H1 (cell line): Measurements from ENCODE around the gene PRKRIP1. TPM values are rescaled to one million over a fixed set of nuclear protein-coding genes. Genes with fewer than 3 reads are reported as not detected.
A peak's percentile ranks its signal among the peaks of the same experiment; 100 is the strongest.

Experiments used
- CTCF ChIA-PET: fragments of 300-600 bp; sonication (Branson Sonifier 250); formaldehyde crosslinking; loops from one replicate; lab custom pipeline; 2021; ENCODE audit not compliant: partially characterized antibody; lab: Charles Lee
- POLR2A ChIA-PET: fragments of 300-600 bp; sonication (Branson Sonifier 250); formaldehyde crosslinking; loops from one replicate; lab custom pipeline; 2021; ENCODE audit warnings: inconsistent platforms; ENCODE audit not compliant: partially characterized antibody; lab: Charles Lee
- DNase-seq, 2 experiments: peaks; one replicate each; pipeline versions ENCODE4 v3.0.0 to v3.0.0-alpha.2; 2010 to 2022; ENCODE audit warnings: low spot score in 2 of 2, low read depth in 1 of 2, mixed read lengths in 1 of 2
- FAIRE-seq: peaks from 2 replicates; lab custom pipeline; 2011; peaks lifted over from hg19 to GRCh38; lab: Jason Lieb, UNC
- H2AFZ ChIP-seq: 2 replicates; pipeline ENCODE4 v1.8.1; 2012; ENCODE audit warnings: low read length, inconsistent platforms
- H2AK5ac ChIP-seq: 2 replicates; pipeline ENCODE4 v1.6.1; 2013; ENCODE audit warnings: low read depth, low read length
- H2BK120ac ChIP-seq: replicated peaks from 2 replicates; pipeline ENCODE3; 2013; ENCODE audit warnings: low read depth, low read length, inconsistent platforms
- H2BK12ac ChIP-seq: 2 replicates; pipeline ENCODE4 v1.6.1; 2013; ENCODE audit warnings: low read depth, low read length
- H2BK15ac ChIP-seq: 2 replicates; pipeline ENCODE4 v1.6.1; 2013; ENCODE audit warnings: low read length
- H2BK20ac ChIP-seq: 2 replicates; pipeline ENCODE4 v1.6.1; 2013; ENCODE audit warnings: low read length
- H2BK5ac ChIP-seq: 2 replicates; pipeline ENCODE4 v1.6.1; 2013; ENCODE audit warnings: low read depth, low read length
- H3K14ac ChIP-seq: 2 replicates; pipeline ENCODE4 v1.6.1; 2013; ENCODE audit warnings: inconsistent platforms; ENCODE audit not compliant: insufficient read length
- H3K18ac ChIP-seq: 2 replicates; pipeline ENCODE4 v1.6.1; 2013; ENCODE audit warnings: low read length; ENCODE audit errors: extremely low read depth
- H3K23ac ChIP-seq: 2 replicates; pipeline ENCODE4 v1.6.1; 2013; ENCODE audit warnings: inconsistent platforms; ENCODE audit not compliant: insufficient read length
- H3K23me2 ChIP-seq: 2 replicates; pipeline ENCODE4 v1.6.1; 2013; ENCODE audit warnings: low read depth, low read length
- H3K27ac ChIP-seq: 2 replicates; pipeline ENCODE4 v1.6.1; 2011; ENCODE audit warnings: low read depth, low read length, inconsistent platforms
- H3K27me3 ChIP-seq, 4 experiments: replicated peaks in 1 of 4; 1 replicate in 1 of 4; 2 replicates in 3 of 4; pipeline versions ENCODE4 v1.6.1 to v1.8.1; 2011 to 2013; ENCODE audit warnings: low read length in 3 of 4, mild to moderate bottlenecking in 3 of 4, inconsistent platforms in 2 of 4, mixed read lengths in 2 of 4, moderate library complexity in 1 of 4; ENCODE audit not compliant: control insufficient read depth in 3 of 4, insufficient read depth in 3 of 4; ENCODE audit errors: extremely low read depth in 1 of 4
- H3K36me3 ChIP-seq, 4 experiments: 2 replicates each; pipeline versions ENCODE4 v1.6.1 to v1.8.1; 2011 to 2013; ENCODE audit warnings: mild to moderate bottlenecking in 4 of 4, low read length in 3 of 4, moderate library complexity in 2 of 4, control low read depth in 1 of 4, inconsistent platforms in 1 of 4; ENCODE audit not compliant: insufficient read depth in 4 of 4, control insufficient read depth in 2 of 4
- H3K4ac ChIP-seq: replicated peaks from 2 replicates; pipeline ENCODE3; 2013; ENCODE audit warnings: low read length, low read depth, mixed read lengths, inconsistent platforms; ENCODE audit not compliant: insufficient read length
- H3K4me1 ChIP-seq, 4 experiments: replicated peaks in 1 of 4; 1 replicate in 1 of 4; 2 replicates in 3 of 4; pipeline versions ENCODE4 v1.6.1 to v1.8.1; 2011 to 2013; ENCODE audit warnings: low read length in 3 of 4, inconsistent platforms in 2 of 4, mixed read lengths in 1 of 4; ENCODE audit not compliant: insufficient read depth in 4 of 4, control insufficient read depth in 3 of 4
- H3K4me2 ChIP-seq, 2 experiments: 2 replicates each; pipeline versions ENCODE4 v1.6.1 to v1.8.1; 2011 to 2013; ENCODE audit warnings: low read depth in 2 of 2, low read length in 2 of 2, control low read depth in 1 of 2, inconsistent platforms in 1 of 2, mild to moderate bottlenecking in 1 of 2; ENCODE audit not compliant: insufficient read depth in 1 of 2
- H3K4me3 ChIP-seq, 4 experiments: fragments of 200-600, 300-600 bp in 1 of 4; sonication (generic), shearing (Covaris generic), sonication (Bioruptor Twin) in 1 of 4; 2 replicates each; pipeline versions ENCODE4 v1.5.1 to v1.8.1; 2011 to 2016; ENCODE audit warnings: low read length in 4 of 4, low read depth in 3 of 4, control low read depth in 2 of 4, inconsistent platforms in 2 of 4, mild to moderate bottlenecking in 2 of 4, mixed read lengths in 1 of 4, moderate library complexity in 1 of 4; ENCODE audit not compliant: insufficient read depth in 2 of 4; ENCODE audit errors: extremely low read depth in 1 of 4
- H3K56ac ChIP-seq: replicated peaks from 2 replicates; pipeline ENCODE3; 2013; ENCODE audit warnings: low read depth, mild to moderate bottlenecking, mixed read lengths, low read length, inconsistent platforms; ENCODE audit not compliant: insufficient read length
- H3K79me1 ChIP-seq: 2 replicates; pipeline ENCODE4 v1.6.1; 2013; ENCODE audit warnings: low read depth, low read length, control low read depth
- H3K79me2 ChIP-seq, 2 experiments: 2 replicates each; pipeline versions ENCODE4 v1.6.1 to v1.8.1; 2012 to 2013; ENCODE audit warnings: low read length in 2 of 2, mild to moderate bottlenecking in 2 of 2, inconsistent platforms in 1 of 2; ENCODE audit not compliant: insufficient read depth in 2 of 2, control insufficient read depth in 1 of 2
- H3K9ac ChIP-seq, 4 experiments: replicated peaks in 1 of 4; 1 replicate in 1 of 4; 2 replicates in 3 of 4; pipeline versions ENCODE4 v1.6.1 to v1.8.1; 2011 to 2013; ENCODE audit warnings: low read depth in 3 of 4, low read length in 3 of 4, control low read depth in 2 of 4, mild to moderate bottlenecking in 2 of 4, moderate library complexity in 2 of 4, inconsistent platforms in 1 of 4; ENCODE audit errors: extremely low read depth in 1 of 4
- H3K9me3 ChIP-seq, 2 experiments: 2 replicates each; pipeline versions ENCODE4 v1.6.1 to v1.8.1; 2012 to 2013; ENCODE audit warnings: mild to moderate bottlenecking in 2 of 2, moderate library complexity in 2 of 2, control low read depth in 1 of 2, inconsistent platforms in 1 of 2, low read depth in 1 of 2, low read length in 1 of 2, mixed read lengths in 1 of 2; ENCODE audit not compliant: insufficient read depth in 2 of 2
- H4K20me1 ChIP-seq, 2 experiments: replicated peaks in 1 of 2; 2 replicates each; pipeline versions ENCODE3 to v1.8.1; 2011 to 2013; ENCODE audit warnings: inconsistent platforms in 2 of 2, low read length in 2 of 2, mild to moderate bottlenecking in 1 of 2; ENCODE audit not compliant: insufficient read depth in 2 of 2, control insufficient read depth in 1 of 2
- H4K5ac ChIP-seq: 2 replicates; pipeline ENCODE4 v1.6.1; 2013; ENCODE audit warnings: low read length, low read depth, mixed read lengths, inconsistent platforms; ENCODE audit not compliant: insufficient read length
- H4K8ac ChIP-seq: 2 replicates; pipeline ENCODE4 v1.8.0; 2013; ENCODE audit warnings: mild to moderate bottlenecking, moderate library complexity, low read length, inconsistent platforms; ENCODE audit not compliant: insufficient read depth; ENCODE audit errors: extremely low read depth
- H4K91ac ChIP-seq: replicated peaks from 2 replicates; pipeline ENCODE3; 2013; ENCODE audit warnings: low read length, mixed read lengths, inconsistent platforms; ENCODE audit not compliant: insufficient read length
- EGR1 ChIP-seq: IDR thresholded peaks from 2 replicates; pipeline ENCODE4 v1.6.1; 2011; ENCODE audit warnings: low read depth, low read length, borderline replicate concordance
- GTF2F1 ChIP-seq: IDR thresholded peaks from 2 replicates; pipeline ENCODE4 v1.6.1; 2012; ENCODE audit warnings: low read depth, low read length, improper control_type of control experiment, borderline replicate concordance
- NRF1 ChIP-seq: IDR thresholded peaks from 2 replicates; pipeline ENCODE4 v1.6.1; 2011; ENCODE audit warnings: mild to moderate bottlenecking, low read depth, low read length, improper control_type of control experiment
- POLR2AphosphoS5 ChIP-seq: IDR thresholded peaks from 2 replicates; pipeline ENCODE4 v1.6.1; 2011; ENCODE audit warnings: low read depth, low read length
- WGBS, 2 experiments: shearing (Covaris generic) in 1 of 2; methylation state at CpG; one replicate each; pipeline versions ENCODE4 v1.1.6 to v1.1.7; 2013 to 2015; ENCODE audit warnings: low lambda C conversion rate in 2 of 2, mixed read lengths in 2 of 2, inconsistent platforms in 1 of 2, low coverage in 1 of 2, missing lambda C conversion rate in 1 of 2; ENCODE audit not compliant: insufficient replicate concordance in 2 of 2, insufficient coverage in 1 of 2, insufficient read length in 1 of 2; ENCODE audit errors: extremely low coverage in 1 of 2, missing lambda C conversion rate in 1 of 2; 5-methylcytosine and 5-hydroxymethylcytosine counted together
- polyA plus RNA-seq, 7 experiments: library from polyadenylated mRNA; depleted of rRNA in 3 of 7; stranded (reverse) in 5 of 7; unstranded in 2 of 7; fragments of >200 nt in 5 of 7; fragments of 200-250 nt in 2 of 7; gene quantifications; 1 replicate in 5 of 7; 2 replicates in 1 of 7; 4 replicates in 1 of 7; pipeline versions ENCODE4 v1.2.1 to v1.2.3, GENCODE V29; 2011 to 2013; ENCODE audit warnings: missing spikeins in 2 of 7, mixed read lengths in 2 of 7
- total RNA-seq: library from RNA; stranded (reverse); fragmentation: NEBNext Ultra II Directional; extraction: Animal tissue kit (Norgen Biotek cat#: 25700); gene quantifications from 2 replicates; pipeline ENCODE4 v1.2.1, GENCODE V29; 2021

PRKRIP1 gene
- total and polyA plus RNA-seq, 2 of the 8 experiments (the other 6 are each of a cell fraction or from before 2014, with no cell fraction given), result 11.1 to 22.0 TPM

- no peak overlapping the region for H3K23ac ChIP-seq
- no peak overlapping the region for H3K4me3 ChIP-seq
- H3K79me2 ChIP-seq, result no peaks in the 10 kb centered on the region
- no peak overlapping the region for H3K4me2 ChIP-seq
- H3K14ac ChIP-seq, result no peak overlapping the region
- H3K18ac ChIP-seq, result no peak overlapping the region
- H3K9me3 ChIP-seq, result no peaks in the 10 kb centered on the region
- H3K4me1 ChIP-seq, result no peaks in the 10 kb centered on the region
- H3K56ac ChIP-seq, result no peak overlapping the region
- H2BK15ac ChIP-seq, result no peak overlapping the region
- FAIRE-seq (no peak), DNase-seq (peak in 1 of 2 experiments; percentile 38)
- no peak overlapping the region for H2BK12ac ChIP-seq
- H3K36me3 ChIP-seq, result peaks cover 2 to 14% (median 8%) of the 10 kb centered on the region in 4 experiments; a peak in 5 of 8 replicates
- 93% methylated on average over 21 of the region's 23 CpGs; no CpG with 5 or more reads in 1 of the 2 experiments for WGBS, 2 experiments
- H4K91ac ChIP-seq, result no peak overlapping the region
- H3K79me1 ChIP-seq, result no peaks in the 10 kb centered on the region
- H4K5ac ChIP-seq, result no peak overlapping the region
- no peak overlapping the region for H3K27ac ChIP-seq
- peak overlapping the region; percentile 57; the same call in 1 of the 2 replicates for H4K8ac ChIP-seq
- H3K23me2 ChIP-seq, result no peaks in the 10 kb centered on the region
- no peak overlapping the region for H2BK120ac ChIP-seq
- no peak overlapping the region for H2BK20ac ChIP-seq
- H4K20me1 ChIP-seq, result peaks cover 0 to 7% of the 10 kb centered on the region in 2 experiments
- no peak overlapping the region for H2AFZ ChIP-seq
- H3K4ac ChIP-seq, result no peak overlapping the region
- no peak overlapping the region for H2BK5ac ChIP-seq
- POLR2A ChIA-PET, result interaction anchor here (1.3 kb wide), 1 partner anchor 9 kb away, joined by 5 read pairs; the partner anchor contains the start of genes ALKBH4 and LRWD1
- CTCF ChIA-PET, result interaction anchor here (1.5 kb wide), 1 partner anchor 61 kb away, joined by 3 read pairs; no protein-coding TSS in a partner anchor
- no peak overlapping the region for H2AK5ac ChIP-seq
- no peak overlapping the region for H3K9ac ChIP-seq
- H3K27me3 ChIP-seq, result no peaks in the 10 kb centered on the region
- no peak for TF ChIP-seq POLR2AphosphoS5
- TF ChIP-seq GTF2F1, result no peak
- TF ChIP-seq NRF1, result no peak
- TF ChIP-seq EGR1, result no peak
Measured at GRCh38 chr7:102473271-102473991, 77.3 kb downstream of the PRKRIP1 start.
